Measurements from ENCODE around the gene ZMIZ1.

Gene ZMIZ1

GRCh38 chr10:79060641-79061255, 8.0 kb upstream of the ZMIZ1 start:
- Mint-ChIP-seq H3K4me3 (no peak overlapping the region), H3K27ac (no peak overlapping the region), H3K9me3 (no peaks in the 10 kb centered on the region), H3K27me3 (peaks cover 46% of the 10 kb centered on the region), H3K36me3 (ENCODE audit: low read depth) (no peaks in the 10 kb centered on the region), H3K4me1 (ENCODE audit: low read depth) (peaks cover 33% of the 10 kb centered on the region)
- intact Hi-C loops (cut with micrococcal nuclease), result no loop called here

DNA sequence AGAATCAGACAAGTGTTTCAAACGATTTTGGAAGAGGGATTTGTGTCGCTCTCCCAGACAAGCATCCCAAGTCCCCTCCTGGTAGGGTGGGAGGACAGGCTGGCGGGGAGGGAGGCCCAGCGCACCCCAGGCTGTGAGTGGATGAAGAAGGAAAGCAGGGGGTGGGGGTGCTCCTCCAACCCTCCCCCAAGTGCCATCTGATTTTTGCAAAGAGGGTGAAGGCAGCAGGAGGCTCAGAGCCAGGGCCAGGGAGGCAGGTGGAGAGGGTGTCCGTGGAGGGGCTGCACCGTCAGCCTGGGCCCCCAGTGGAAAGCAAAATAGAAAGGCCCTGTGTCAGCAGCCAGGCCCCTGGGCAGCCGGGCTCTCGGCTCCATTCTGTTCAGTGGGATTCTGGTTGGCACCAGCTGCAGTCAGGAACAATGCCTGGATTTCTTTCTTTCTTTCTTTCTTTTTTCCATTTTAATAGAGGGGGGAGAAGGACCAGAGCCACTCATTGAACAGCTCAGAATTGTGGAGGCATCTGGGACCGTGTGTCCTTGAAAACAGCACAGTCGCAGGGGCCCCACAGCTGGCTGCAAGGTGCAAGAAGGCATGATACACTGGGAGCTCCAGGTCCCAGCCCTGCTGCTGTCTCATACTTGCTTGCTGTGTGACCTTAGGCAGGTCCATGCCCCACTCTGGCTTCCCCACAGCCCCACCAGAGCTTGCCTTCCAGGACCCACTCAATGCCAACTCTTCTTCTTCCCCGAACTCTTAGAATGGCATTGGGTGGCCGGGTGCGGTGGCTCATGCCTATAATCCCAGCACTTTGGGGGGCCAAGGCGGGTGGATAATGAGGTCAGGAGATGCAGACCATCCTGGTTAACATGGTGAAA, 7.1 kb upstream of the ZMIZ1 start:
- peaks cover 46% of the 10 kb centered on the region for H3K27me3 Mint-ChIP-seq
- peaks cover 37% of the 10 kb centered on the region for H3K4me1 Mint-ChIP-seq (ENCODE audit: low read depth)
- H3K9me3 Mint-ChIP-seq, result no peaks in the 10 kb centered on the region
- no peaks in the 10 kb centered on the region for H3K36me3 Mint-ChIP-seq (ENCODE audit: low read depth)
- H3K4me3 Mint-ChIP-seq, result no peak overlapping the region
- intact Hi-C loops (cut with micrococcal nuclease), result no loop called here
- H3K27ac Mint-ChIP-seq, result no peak overlapping the region

DNA sequence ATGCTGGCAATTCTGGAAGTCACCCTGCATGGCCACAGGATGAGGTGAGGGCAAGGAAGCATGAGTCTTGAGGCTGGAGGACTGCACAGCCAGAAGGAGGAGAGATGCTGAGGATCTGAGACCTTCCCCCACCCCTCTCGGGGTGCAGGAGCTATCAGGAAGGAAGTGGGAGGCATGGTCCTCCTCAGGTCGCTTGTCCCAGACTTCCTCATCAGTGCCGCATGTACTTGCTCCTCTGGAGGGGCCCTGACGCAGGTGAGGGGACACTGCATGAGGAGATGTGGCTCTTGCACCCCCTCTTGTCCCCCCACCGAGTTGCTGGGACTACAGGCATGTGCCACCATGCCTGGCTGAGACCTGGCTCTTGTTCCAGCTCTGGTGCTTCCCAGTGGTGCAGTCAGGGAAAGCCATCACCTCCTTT, 5.7 kb upstream of the ZMIZ1 start:
- peaks cover 45% of the 10 kb centered on the region for H3K4me1 Mint-ChIP-seq (ENCODE audit: low read depth)
- H3K27ac Mint-ChIP-seq, result no peak overlapping the region
- no peak overlapping the region for H3K4me3 Mint-ChIP-seq
- no peaks in the 10 kb centered on the region for H3K9me3 Mint-ChIP-seq
- intact Hi-C loops (cut with micrococcal nuclease), result no loop called here
- H3K27me3 Mint-ChIP-seq, result peaks cover 35% of the 10 kb centered on the region
- no peaks in the 10 kb centered on the region for H3K36me3 Mint-ChIP-seq (ENCODE audit: low read depth)

DNA sequence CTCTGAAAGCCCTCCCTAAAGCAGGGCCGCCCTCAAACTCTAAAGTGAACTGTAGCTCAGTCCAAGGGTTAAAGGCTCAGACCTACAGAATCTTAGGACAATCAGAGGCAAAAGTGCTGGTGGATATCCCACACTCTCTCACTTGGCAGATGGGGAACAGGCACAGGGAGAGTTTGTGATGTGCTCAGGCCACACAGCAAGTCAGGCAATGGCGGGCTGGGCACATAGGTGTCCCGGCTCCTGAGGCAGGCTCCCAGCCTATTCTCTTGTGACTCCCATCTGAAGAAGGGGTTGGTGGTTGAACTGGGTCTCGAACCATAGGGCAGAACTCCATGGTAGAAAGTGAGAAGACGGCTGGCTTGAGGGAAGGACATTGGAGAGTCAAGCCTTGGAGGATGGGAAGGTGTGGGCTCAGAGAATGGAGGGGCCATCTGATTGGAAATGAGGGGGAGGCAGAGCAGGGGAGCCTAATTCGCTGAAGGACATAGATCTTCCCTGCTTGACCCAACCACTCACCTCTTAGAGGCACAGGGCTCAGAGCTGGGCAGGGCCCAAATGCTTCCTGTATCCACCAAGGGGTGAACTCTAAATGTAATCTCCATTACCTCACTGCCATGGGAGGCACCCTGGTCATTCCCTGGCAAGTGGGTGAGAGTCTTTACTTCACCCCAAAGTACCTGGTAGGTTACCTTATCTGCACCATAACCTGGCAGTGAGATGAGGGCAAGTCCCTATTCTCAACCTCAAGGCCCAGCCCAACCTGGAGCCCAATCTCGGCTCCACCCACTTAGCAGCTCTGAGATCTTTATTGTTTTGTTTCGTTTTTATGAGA, 4.9 kb upstream of the ZMIZ1 start:
- H3K4me3 Mint-ChIP-seq, result no peak overlapping the region
- H3K27me3 Mint-ChIP-seq, result peaks cover 29% of the 10 kb centered on the region
- no peak overlapping the region for H3K27ac Mint-ChIP-seq
- no peaks in the 10 kb centered on the region for H3K36me3 Mint-ChIP-seq (ENCODE audit: low read depth)
- H3K9me3 Mint-ChIP-seq, result no peaks in the 10 kb centered on the region
- intact Hi-C loops (cut with micrococcal nuclease), result no loop called here
- H3K4me1 Mint-ChIP-seq (ENCODE audit: low read depth), result peaks cover 49% of the 10 kb centered on the region

DNA sequence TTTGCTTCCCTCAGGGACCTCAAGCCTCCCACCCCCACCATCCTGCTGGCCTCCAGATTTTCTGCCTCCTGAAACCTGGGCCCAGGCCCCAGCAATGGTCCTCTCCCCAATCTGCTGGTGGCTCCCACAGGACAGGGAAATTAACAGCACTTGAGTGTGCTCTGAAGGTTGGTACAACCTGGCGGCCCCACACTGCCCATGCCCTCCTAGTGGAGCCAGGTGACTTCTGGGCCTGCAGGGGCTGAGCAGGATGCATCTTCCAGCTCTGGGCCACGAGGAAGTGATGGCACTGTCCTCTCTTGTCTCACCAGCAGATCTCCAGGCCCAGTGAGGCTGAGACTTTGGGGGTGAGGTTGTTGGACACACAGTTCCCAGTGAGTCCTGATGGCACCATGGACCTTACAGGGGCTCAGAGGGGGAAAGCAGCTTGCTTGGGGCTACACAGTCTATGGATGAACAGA, 3.6 kb upstream of the ZMIZ1 start:
- no peak overlapping the region for H3K4me3 Mint-ChIP-seq
- H3K27me3 Mint-ChIP-seq, result peaks cover 22% of the 10 kb centered on the region
- peaks cover 40% of the 10 kb centered on the region for H3K4me1 Mint-ChIP-seq (ENCODE audit: low read depth)
- intact Hi-C loops (cut with micrococcal nuclease), result loop anchor here (5.0 kb wide), 2 partner anchors 132 to 213 kb away; no protein-coding TSS in a partner anchor
- H3K27ac Mint-ChIP-seq, result peak overlapping the region; percentile 22
- H3K9me3 Mint-ChIP-seq, result no peaks in the 10 kb centered on the region
- peaks cover 9% of the 10 kb centered on the region for H3K36me3 Mint-ChIP-seq (ENCODE audit: low read depth)

DNA sequence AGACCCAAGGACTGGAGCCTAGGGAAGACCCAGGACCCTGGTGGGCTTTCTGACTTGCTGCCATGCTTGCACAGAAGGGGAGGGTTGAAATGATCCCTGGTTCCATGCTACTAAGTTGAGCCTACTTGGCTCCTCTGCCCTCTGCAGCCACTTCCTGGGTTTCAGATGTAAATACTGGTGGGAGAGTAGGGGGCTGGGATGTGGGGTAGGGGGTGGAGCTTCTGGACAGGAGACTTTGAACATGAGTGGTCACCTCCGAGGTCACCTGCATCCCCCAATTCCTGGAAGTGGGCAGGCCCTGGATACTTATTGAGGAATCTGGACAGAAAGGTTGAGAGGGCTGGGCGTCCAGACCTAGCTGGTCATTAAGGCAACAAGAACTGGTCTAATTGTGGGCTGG, 2.9 kb upstream of the ZMIZ1 start:
- Mint-ChIP-seq H3K27ac (no peak overlapping the region), H3K4me1 (ENCODE audit: low read depth) (peaks cover 41% of the 10 kb centered on the region), H3K36me3 (ENCODE audit: low read depth) (peaks cover 13% of the 10 kb centered on the region)

GRCh38 chr10:79066411-79067240, 2.1 kb upstream of the ZMIZ1 start:
- Mint-ChIP-seq H3K9me3 (no peaks in the 10 kb centered on the region), H3K27ac (peak overlapping the region; percentile 44)

More for the DNA sequence above, 2.9 kb upstream of the ZMIZ1 start:
- H3K9me3 Mint-ChIP-seq, result no peaks in the 10 kb centered on the region
- H3K4me3 Mint-ChIP-seq, result no peak overlapping the region
- intact Hi-C loops (cut with micrococcal nuclease), result loop anchor here (2.0 to 5.0 kb wide), 3 partner anchors 91 to 214 kb away; no protein-coding TSS in a partner anchor
- peaks cover 17% of the 10 kb centered on the region for H3K27me3 Mint-ChIP-seq

DNA sequence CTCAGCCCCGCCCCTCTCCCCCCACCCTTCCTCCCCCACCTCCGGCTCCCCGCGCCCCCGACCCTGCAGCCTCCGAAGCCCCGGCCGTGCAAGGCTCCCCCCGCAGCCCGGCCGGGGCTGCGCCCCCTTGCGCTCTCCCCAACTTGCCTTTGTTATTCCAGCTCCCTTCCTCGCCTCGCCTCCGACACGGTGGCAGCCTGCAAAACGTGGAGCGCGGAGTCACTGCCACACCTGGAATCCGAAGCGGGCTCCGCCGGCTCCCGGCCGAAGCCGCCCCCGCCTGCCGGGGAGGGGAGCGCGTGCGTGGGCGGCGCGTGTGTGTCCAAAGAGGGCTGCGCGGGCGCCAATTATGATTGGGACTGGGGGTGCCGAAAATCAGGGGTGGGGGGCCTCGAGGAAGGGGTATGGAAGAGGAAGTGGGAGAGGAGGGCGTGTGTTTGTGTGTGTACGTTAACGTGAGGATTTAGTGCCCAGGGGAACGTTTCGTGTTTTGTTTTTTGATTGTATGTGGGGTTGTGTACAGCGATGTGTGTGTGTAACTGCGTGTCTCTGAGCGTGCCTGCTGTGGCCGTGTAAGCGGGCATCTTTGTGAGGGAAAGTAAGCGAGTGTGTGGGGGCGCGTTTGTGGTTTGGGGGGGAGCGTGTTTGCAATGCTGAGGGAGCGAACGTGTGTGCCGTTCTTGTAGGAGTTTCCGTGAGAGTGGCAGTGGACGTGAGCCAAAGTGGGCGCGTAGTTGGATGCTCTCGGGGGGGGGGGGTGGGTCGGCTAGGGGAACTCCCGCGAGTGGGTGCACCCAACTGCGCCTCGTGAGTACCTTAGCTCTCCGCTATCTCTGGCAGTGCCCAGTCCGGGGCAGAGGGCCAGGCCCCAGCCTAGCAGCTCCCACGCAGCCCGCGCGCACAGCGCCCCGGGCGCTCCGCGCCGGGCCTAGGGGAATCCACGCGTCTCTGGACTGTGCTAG, 1.2 kb upstream of the ZMIZ1 start:
- Mint-ChIP-seq H3K4me1 (ENCODE audit: low read depth) (peaks cover 57% of the 10 kb centered on the region), H3K9me3 (no peaks in the 10 kb centered on the region), H3K36me3 (ENCODE audit: low read depth) (peaks cover 17% of the 10 kb centered on the region), H3K4me3 (peak overlapping the region; percentile 74), H3K27me3 (peaks cover 5% of the 10 kb centered on the region), H3K27ac (peak overlapping the region; percentile 71)
- intact Hi-C loops (cut with micrococcal nuclease), result loop anchor here (2.0 to 5.0 kb wide), 4 partner anchors 17 to 215 kb away; no protein-coding TSS in a partner anchor

More at GRCh38 chr10:79066411-79067240, 2.1 kb upstream of the ZMIZ1 start:
- peaks cover 48% of the 10 kb centered on the region for H3K4me1 Mint-ChIP-seq (ENCODE audit: low read depth)
- peak overlapping the region; percentile 71 for H3K4me3 Mint-ChIP-seq
- H3K36me3 Mint-ChIP-seq (ENCODE audit: low read depth), result peaks cover 17% of the 10 kb centered on the region
- peaks cover 10% of the 10 kb centered on the region for H3K27me3 Mint-ChIP-seq
- intact Hi-C loops (cut with micrococcal nuclease), result loop anchor here (2.0 to 5.0 kb wide), 3 partner anchors 92 to 214 kb away; no protein-coding TSS in a partner anchor

DNA sequence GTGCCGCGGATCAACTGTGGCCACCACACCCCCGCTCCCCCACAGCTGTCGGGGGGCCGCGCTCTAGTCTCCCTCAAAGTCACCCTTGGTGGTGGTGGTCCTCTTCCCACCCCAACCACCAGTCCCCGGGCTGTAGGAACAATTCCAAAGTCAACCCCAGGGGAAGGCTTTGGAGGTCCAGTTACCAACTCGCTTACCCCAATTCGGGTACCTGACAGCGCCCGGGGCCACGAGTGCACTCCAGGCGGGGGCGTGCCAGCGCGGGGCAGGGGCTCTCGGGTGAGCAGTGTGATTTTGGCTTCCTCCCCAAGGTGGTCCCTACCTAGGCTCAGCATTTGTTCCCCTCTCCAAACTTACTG, 584 bp upstream of the ZMIZ1 start:
- peaks cover 2% of the 10 kb centered on the region for H3K27me3 Mint-ChIP-seq
- H3K9me3 Mint-ChIP-seq, result no peaks in the 10 kb centered on the region
- H3K4me3 Mint-ChIP-seq, result peak overlapping the region; percentile 74
- intact Hi-C loops (cut with micrococcal nuclease), result loop anchor here (2.0 to 5.0 kb wide), 3 partner anchors 17 to 216 kb away; no protein-coding TSS in a partner anchor
- peaks cover 17% of the 10 kb centered on the region for H3K36me3 Mint-ChIP-seq (ENCODE audit: low read depth)
- H3K4me1 Mint-ChIP-seq (ENCODE audit: low read depth), result peaks cover 57% of the 10 kb centered on the region
- peak overlapping the region; percentile 71 for H3K27ac Mint-ChIP-seq

- Mint-ChIP-seq H3K4me1 (ENCODE audit: low read depth) (peaks cover 61% of the 10 kb centered on the region), H3K36me3 (ENCODE audit: low read depth) (peaks cover 17% of the 10 kb centered on the region), H3K27me3 (peaks cover 2% of the 10 kb centered on the region), H3K4me3 (peak overlapping the region; percentile 93), H3K9me3 (no peaks in the 10 kb centered on the region), H3K27ac (peak overlapping the region; percentile 89)
- intact Hi-C loops (cut with micrococcal nuclease), result loop anchor here (2.0 to 5.0 kb wide), 4 partner anchors 15 to 217 kb away; no protein-coding TSS in a partner anchor
Observed at GRCh38 chr10:79069325-79070080, 737 bp downstream of the ZMIZ1 start.

- H3K27me3 Mint-ChIP-seq, result no peaks in the 10 kb centered on the region
Observed at GRCh38 chr10:79070081-79070605, 1.4 kb downstream of the ZMIZ1 start.

More at GRCh38 chr10:79070081-79070605, 1.4 kb downstream of the ZMIZ1 start:
- Mint-ChIP-seq H3K4me1 (ENCODE audit: low read depth) (peaks cover 65% of the 10 kb centered on the region), H3K9me3 (no peaks in the 10 kb centered on the region), H3K4me3 (peak overlapping the region; percentile 93), H3K27ac (peak overlapping the region; percentile 89), H3K36me3 (ENCODE audit: low read depth) (peaks cover 17% of the 10 kb centered on the region)
- intact Hi-C loops (cut with micrococcal nuclease), result loop anchor here (5.0 kb wide), 1 partner anchor 37 kb away; no protein-coding TSS in a partner anchor

Data from dendritic cell treated with granulocyte-macrophage colony-stimulating factor and Interleukin-4, amounts not matched to agents 40 ng/mL and 50 ng/mL, for 4 days (primary cell).